ENCODE results near the gene FBXO28.
A peak's percentile ranks its signal among the peaks of the same experiment; 100 is the strongest.

The FBXO28 gene

DNA sequence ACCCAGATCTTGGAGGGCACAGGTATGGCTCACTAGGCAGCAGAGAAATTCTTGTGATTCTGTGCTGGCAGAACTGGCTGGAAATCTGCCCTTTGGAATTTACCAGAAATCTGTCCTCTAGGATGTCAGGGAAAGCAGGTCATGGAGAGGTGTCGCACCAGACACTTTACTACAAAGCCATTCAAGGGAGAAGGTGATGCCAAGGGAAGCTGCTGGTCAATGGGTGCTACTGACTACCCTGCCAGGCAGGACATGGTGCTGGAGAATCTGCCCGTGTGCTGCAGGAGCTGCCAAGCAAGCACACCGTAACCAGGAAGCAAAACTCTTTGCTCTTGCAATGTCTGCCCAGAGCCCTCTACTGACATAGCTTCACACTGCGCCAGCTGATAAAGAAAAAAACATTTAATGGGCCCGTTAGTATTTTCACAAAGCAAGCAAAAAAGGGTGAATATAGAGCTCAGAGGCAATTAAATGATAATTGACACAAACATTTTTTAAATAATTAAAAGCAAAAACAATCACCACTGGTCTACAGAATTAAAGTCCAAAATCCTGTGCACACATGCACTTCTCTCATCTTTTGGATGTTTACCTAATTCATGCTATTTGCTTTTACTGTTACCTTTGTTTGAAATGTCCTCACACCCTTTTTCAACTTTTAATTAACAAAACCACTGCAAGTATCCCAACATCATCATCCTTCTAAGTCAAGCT, 7.2 kb upstream of the FBXO28 start:
- Histone ChIP-seq H3K79me2 (ENCODE audit: control insufficient read depth, insufficient read depth, low read length, poor library complexity) (no peaks in the 10 kb centered on the region), H2BK5ac (ENCODE audit: low read depth, low read length, poor library complexity) (no peak overlapping the region), H2AFZ (ENCODE audit: insufficient read depth, low read length, poor library complexity) (peak overlapping the region; percentile 95), H3K4me2 (ENCODE audit: low read length) (peak overlapping the region; percentile 11), H4K91ac (ENCODE audit: low read depth, low read length) (no peak overlapping the region), H3K36me3 (ENCODE audit: control insufficient read depth in 1 of 2, insufficient read depth in 2 of 2, low read length in 2 of 2) (no peaks in the 10 kb centered on the region), H3K9ac (ENCODE audit: low read length) (no peak overlapping the region), H2AK5ac (ENCODE audit: low read length) (no peak overlapping the region), H4K8ac (ENCODE audit: low read depth, low read length) (peak overlapping the region; percentile 80), H2BK12ac (ENCODE audit: low read length) (no peak overlapping the region), H3K14ac (ENCODE audit: low read length) (no peak overlapping the region), H3K4ac (ENCODE audit: low read depth, low read length) (no peak overlapping the region), H3K79me1 (ENCODE audit: low read length) (no peaks in the 10 kb centered on the region), H3K4me3 (ENCODE audit: low read depth, low read length) (no peak overlapping the region), H3K9me3 (ENCODE audit: insufficient read depth, low read depth, low read length) (no peaks in the 10 kb centered on the region), H3K18ac (ENCODE audit: low read length) (no peak overlapping the region), H3K23ac (ENCODE audit: low read length) (no peak overlapping the region), H2BK120ac (ENCODE audit: insufficient read depth, low read length, poor library complexity) (no peak overlapping the region), H4K12ac (ENCODE audit: low read depth, low read length) (no peak overlapping the region), H3K27ac (ENCODE audit: low read depth, low read length) (no peak overlapping the region), H3K4me1 (ENCODE audit: control insufficient read depth in 1 of 2, insufficient read depth in 2 of 2, low read length in 2 of 2) (no peaks in the 10 kb centered on the region), H3K27me3 (ENCODE audit: insufficient read depth, low read length) (no peaks in the 10 kb centered on the region)
- no CpG with 5 or more reads among the region's 5 CpGs for WGBS (ENCODE audit: extremely low coverage, insufficient coverage, insufficient read length)
- DNase-seq = peak in 1 of 2 donors; percentile 16

DNA sequence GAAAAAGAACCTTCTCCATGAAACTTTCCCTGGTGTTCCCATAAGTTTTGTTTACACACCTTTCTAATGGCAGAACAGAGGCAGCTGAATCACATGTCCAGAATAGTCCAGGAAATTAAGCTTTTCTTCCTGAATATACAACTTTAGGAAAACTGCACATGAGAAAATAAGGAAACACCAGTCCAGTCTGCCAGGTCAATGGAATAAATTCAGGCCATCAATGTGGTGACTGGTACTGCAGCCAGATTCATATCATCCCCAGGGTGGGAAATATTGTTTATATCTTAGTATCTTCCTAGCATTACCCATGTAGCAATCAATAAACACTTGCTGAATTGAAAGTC, 6.7 kb upstream of the FBXO28 start:
- Histone ChIP-seq H3K4me2 (ENCODE audit: low read length) (no peak overlapping the region), H3K27ac (ENCODE audit: low read depth, low read length) (no peak overlapping the region), H2BK120ac (ENCODE audit: insufficient read depth, low read length, poor library complexity) (no peak overlapping the region), H4K8ac (ENCODE audit: low read depth, low read length) (no peak overlapping the region), H3K4me3 (ENCODE audit: low read depth, low read length) (no peak overlapping the region), H2BK12ac (ENCODE audit: low read length) (no peak overlapping the region), H3K18ac (ENCODE audit: low read length) (no peak overlapping the region), H3K14ac (ENCODE audit: low read length) (no peak overlapping the region), H4K12ac (ENCODE audit: low read depth, low read length) (no peak overlapping the region), H3K4ac (ENCODE audit: low read depth, low read length) (no peak overlapping the region), H3K9me3 (ENCODE audit: insufficient read depth, low read depth, low read length) (no peaks in the 10 kb centered on the region), H3K9ac (ENCODE audit: low read length) (no peak overlapping the region), H2BK5ac (ENCODE audit: low read depth, low read length, poor library complexity) (no peak overlapping the region), H3K4me1 (ENCODE audit: control insufficient read depth in 1 of 2, insufficient read depth in 2 of 2, low read length in 2 of 2) (no peaks in the 10 kb centered on the region), H3K36me3 (ENCODE audit: control insufficient read depth in 1 of 2, insufficient read depth in 2 of 2, low read length in 2 of 2) (no peaks in the 10 kb centered on the region), H2AFZ (ENCODE audit: insufficient read depth, low read length, poor library complexity) (no peak overlapping the region), H4K91ac (ENCODE audit: low read depth, low read length) (no peak overlapping the region), H3K79me2 (ENCODE audit: control insufficient read depth, insufficient read depth, low read length, poor library complexity) (no peaks in the 10 kb centered on the region), H2AK5ac (ENCODE audit: low read length) (no peak overlapping the region), H3K27me3 (ENCODE audit: insufficient read depth, low read length) (no peaks in the 10 kb centered on the region), H3K79me1 (ENCODE audit: low read length) (no peaks in the 10 kb centered on the region), H3K23ac (ENCODE audit: low read length) (no peak overlapping the region)
- no peak for DNase-seq

DNA sequence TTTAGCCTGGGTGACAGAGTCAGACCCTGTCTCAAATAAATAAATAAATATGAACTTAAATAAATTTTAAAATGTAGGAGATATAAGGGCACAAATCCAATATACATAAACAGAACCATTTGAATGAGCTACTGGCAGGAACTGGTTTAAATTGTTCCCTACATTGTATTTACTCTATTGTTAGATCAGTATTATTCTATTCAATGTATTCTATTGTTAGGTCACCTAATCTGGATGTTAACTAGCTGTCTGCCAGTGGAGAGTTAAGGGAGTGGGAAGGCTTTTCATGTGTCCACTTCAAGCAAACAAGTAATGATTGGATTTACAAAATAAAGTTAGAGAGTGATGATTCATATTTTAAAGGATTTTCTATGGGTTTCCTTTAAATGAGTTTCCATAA, 4.9 kb upstream of the FBXO28 start:
- no peak for DNase-seq
- no peak overlapping the region for H3K4me2 ChIP-seq (ENCODE audit: low read length)
- no peak overlapping the region for H3K4me3 ChIP-seq (ENCODE audit: low read depth, low read length)
- no peak overlapping the region for H4K8ac ChIP-seq (ENCODE audit: low read depth, low read length)
- no peak overlapping the region for H3K18ac ChIP-seq (ENCODE audit: low read length)
- H3K9ac ChIP-seq (ENCODE audit: low read length) = no peak overlapping the region
- no peaks in the 10 kb centered on the region for H3K36me3 ChIP-seq (ENCODE audit: control insufficient read depth in 1 of 2, insufficient read depth in 2 of 2, low read length in 2 of 2)
- no peaks in the 10 kb centered on the region for H3K27me3 ChIP-seq (ENCODE audit: insufficient read depth, low read length)
- peaks cover under 1% of the 10 kb centered on the region for H3K79me1 ChIP-seq (ENCODE audit: low read length)
- no peak overlapping the region for H2BK5ac ChIP-seq (ENCODE audit: low read depth, low read length, poor library complexity)
- no peaks in the 10 kb centered on the region for H3K9me3 ChIP-seq (ENCODE audit: insufficient read depth, low read depth, low read length)
- H3K14ac ChIP-seq (ENCODE audit: low read length) = no peak overlapping the region
- peaks cover under 1% of the 10 kb centered on the region for H3K79me2 ChIP-seq (ENCODE audit: control insufficient read depth, insufficient read depth, low read length, poor library complexity)
- H2AK5ac ChIP-seq (ENCODE audit: low read length) = no peak overlapping the region
- no peaks in the 10 kb centered on the region for H3K4me1 ChIP-seq (ENCODE audit: control insufficient read depth in 1 of 2, insufficient read depth in 2 of 2, low read length in 2 of 2)
- H3K27ac ChIP-seq (ENCODE audit: low read depth, low read length) = no peak overlapping the region
- no peak overlapping the region for H2BK120ac ChIP-seq (ENCODE audit: insufficient read depth, low read length, poor library complexity)
- H2BK12ac ChIP-seq (ENCODE audit: low read length) = no peak overlapping the region
- no peak overlapping the region for H3K23ac ChIP-seq (ENCODE audit: low read length)
- H2AFZ ChIP-seq (ENCODE audit: insufficient read depth, low read length, poor library complexity) = no peak overlapping the region
- no peak overlapping the region for H4K12ac ChIP-seq (ENCODE audit: low read depth, low read length)
- H3K4ac ChIP-seq (ENCODE audit: low read depth, low read length) = no peak overlapping the region
- no peak overlapping the region for H4K91ac ChIP-seq (ENCODE audit: low read depth, low read length)

DNA sequence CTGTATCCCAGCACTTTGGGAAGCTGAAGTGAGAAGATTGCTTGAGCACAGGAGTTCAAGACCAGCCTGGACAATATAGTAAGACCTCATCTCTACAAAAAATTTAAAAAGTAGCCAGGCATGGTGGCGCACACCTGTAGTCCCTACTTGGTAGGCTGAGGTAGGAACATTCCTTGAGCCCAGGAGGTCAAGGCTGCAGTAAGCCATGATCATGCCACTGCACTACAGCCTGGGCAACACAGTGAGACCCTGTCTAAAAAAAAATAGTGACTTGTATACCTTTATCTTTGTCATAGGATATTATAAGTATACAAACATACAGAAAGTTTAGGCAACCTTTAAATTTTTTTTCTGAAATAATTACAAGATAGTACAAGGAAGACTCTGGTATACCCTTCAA, 3.9 kb upstream of the FBXO28 start:
- no CpG with 5 or more reads among the region's 1 CpG for WGBS (ENCODE audit: extremely low coverage, insufficient coverage, insufficient read length)
- Histone ChIP-seq H2AFZ (ENCODE audit: insufficient read depth, low read length, poor library complexity) (no peak overlapping the region), H3K79me1 (ENCODE audit: low read length) (peaks cover 7% of the 10 kb centered on the region), H3K18ac (ENCODE audit: low read length) (no peak overlapping the region), H3K9ac (ENCODE audit: low read length) (no peak overlapping the region), H4K8ac (ENCODE audit: low read depth, low read length) (no peak overlapping the region), H4K91ac (ENCODE audit: low read depth, low read length) (no peak overlapping the region), H2BK120ac (ENCODE audit: insufficient read depth, low read length, poor library complexity) (no peak overlapping the region), H3K4me3 (ENCODE audit: low read depth, low read length) (no peak overlapping the region), H3K4me1 (ENCODE audit: control insufficient read depth in 1 of 2, insufficient read depth in 2 of 2, low read length in 2 of 2) (no peaks in the 10 kb centered on the region), H2BK5ac (ENCODE audit: low read depth, low read length, poor library complexity) (no peak overlapping the region), H3K23ac (ENCODE audit: low read length) (no peak overlapping the region), H3K27me3 (ENCODE audit: insufficient read depth, low read length) (no peaks in the 10 kb centered on the region), H2AK5ac (ENCODE audit: low read length) (no peak overlapping the region), H3K79me2 (ENCODE audit: control insufficient read depth, insufficient read depth, low read length, poor library complexity) (peaks cover 8% of the 10 kb centered on the region), H3K4me2 (ENCODE audit: low read length) (no peak overlapping the region), H2BK12ac (ENCODE audit: low read length) (no peak overlapping the region), H3K4ac (ENCODE audit: low read depth, low read length) (no peak overlapping the region), H4K12ac (ENCODE audit: low read depth, low read length) (no peak overlapping the region), H3K36me3 (ENCODE audit: control insufficient read depth in 1 of 2, insufficient read depth in 2 of 2, low read length in 2 of 2) (no peaks in the 10 kb centered on the region), H3K9me3 (ENCODE audit: insufficient read depth, low read depth, low read length) (no peaks in the 10 kb centered on the region), H3K27ac (ENCODE audit: low read depth, low read length) (no peak overlapping the region), H3K14ac (ENCODE audit: low read length) (no peak overlapping the region)
- DNase-seq = no peak
